ENCODE measurements around the gene GATAD2A. TPM values are rescaled to one million over a fixed set of nuclear protein-coding genes. Genes with fewer than 3 reads are reported as not detected.
A peak's percentile ranks its signal among the peaks of the same experiment; 100 is the strongest.

Gene GATAD2A
- total RNA-seq, 2 experiments from 2014 or later, result 152 to 153 TPM

DNA sequence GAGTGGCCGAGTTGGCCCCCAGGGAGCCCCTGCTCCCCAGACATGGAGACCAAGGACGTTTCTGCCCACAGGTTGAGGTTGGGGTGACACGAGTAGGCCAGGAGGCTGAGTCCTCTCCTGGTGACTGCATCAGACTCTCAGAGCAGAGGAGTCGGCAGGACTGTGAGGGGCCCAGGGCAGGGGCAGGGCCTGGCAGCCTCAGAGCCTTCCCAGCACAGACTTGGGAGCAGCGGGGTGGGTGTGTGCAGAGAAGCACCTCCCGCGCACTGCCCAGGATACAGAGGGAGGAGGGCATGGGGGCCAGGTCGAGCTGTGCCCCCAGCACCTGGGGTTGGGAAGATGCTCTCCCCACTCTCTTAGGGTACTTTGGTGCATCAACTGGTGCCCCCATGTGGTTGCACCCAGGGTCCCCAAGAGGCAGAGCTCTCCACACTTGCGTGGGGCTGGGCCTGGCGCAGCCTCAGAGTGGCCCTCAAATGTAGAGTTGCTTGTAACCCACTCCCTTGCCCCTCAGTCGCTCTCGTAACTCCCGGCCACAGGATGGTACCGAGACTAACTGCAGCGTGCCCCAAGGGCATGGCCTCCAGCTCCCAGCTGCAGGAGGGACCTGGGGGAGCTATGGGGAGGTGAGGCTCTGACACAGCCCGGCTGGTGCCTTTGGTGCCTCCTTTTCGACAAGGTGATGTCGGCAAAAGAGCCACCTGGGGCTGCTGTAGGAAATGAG, 94.0 kb downstream of the GATAD2A start:
- H3K4me1 Mint-ChIP-seq, result peaks cover 2% of the 10 kb centered on the region
- no peaks in the 10 kb centered on the region for H3K9me3 Mint-ChIP-seq
- no peak overlapping the region for H3K4me3 Mint-ChIP-seq
- H3K27ac Mint-ChIP-seq, result no peak overlapping the region
- POLR2A ChIA-PET, result no interaction called here
- no peaks in the 10 kb centered on the region for H3K27me3 Mint-ChIP-seq
- DNase-seq, result no peak
- ATAC-seq (ENCODE audit: low read depth), result no peak
- peaks cover 28% of the 10 kb centered on the region for H3K36me3 Mint-ChIP-seq

GRCh38 chr19:19500975-19501644, 95.6 kb downstream of the GATAD2A start:
- no peaks in the 10 kb centered on the region for H3K27me3 Mint-ChIP-seq
- ATAC-seq (ENCODE audit: low read depth) (no peak), DNase-seq (no peak)
- POLR2A ChIA-PET, result no interaction called here
- no peaks in the 10 kb centered on the region for H3K9me3 Mint-ChIP-seq
- no peak overlapping the region for H3K4me3 Mint-ChIP-seq
- peaks cover 19% of the 10 kb centered on the region for H3K36me3 Mint-ChIP-seq
- no peak overlapping the region for H3K27ac Mint-ChIP-seq
- no peaks in the 10 kb centered on the region for H3K4me1 Mint-ChIP-seq

DNA sequence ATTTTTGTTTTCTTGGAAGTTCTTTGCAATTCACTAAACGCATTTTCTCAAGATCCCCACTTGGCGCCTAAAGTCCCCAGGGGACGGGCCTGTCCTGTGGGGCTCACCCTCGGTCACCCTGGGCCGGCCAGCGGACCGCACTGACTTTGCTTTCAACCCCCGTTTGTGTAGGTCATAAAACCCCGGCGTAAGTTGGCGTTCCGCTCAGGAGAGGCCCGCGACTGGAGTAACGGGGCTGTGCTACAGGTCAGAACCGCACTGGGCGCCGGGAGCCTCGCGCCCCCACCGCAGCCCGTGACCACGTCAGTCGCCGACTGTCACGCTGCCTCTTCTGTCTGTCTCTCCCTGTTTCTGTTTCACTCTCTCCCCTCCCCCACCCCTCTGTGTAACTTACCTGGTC, 96.3 kb downstream of the GATAD2A start:
- no peak overlapping the region for H3K27ac Mint-ChIP-seq

DNA sequence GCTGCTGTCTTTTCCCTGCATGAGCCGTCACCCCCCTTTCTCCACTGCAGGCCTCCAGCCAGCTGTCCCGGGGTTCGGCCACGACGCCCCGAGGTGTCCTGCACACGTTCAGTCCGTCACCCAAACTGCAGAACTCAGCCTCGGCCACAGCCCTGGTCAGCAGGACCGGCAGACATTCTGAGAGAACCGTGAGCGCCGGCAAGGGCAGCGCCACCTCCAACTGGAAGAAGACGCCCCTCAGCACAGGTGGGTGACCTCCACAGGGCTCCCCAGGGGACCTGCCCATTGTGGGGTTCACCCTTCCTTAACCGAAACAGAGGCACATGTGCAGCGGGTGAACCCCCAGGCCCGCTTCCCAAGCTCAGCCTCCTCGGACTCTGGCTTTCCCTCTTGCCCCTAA, 96.8 kb downstream of the GATAD2A start:
- Mint-ChIP-seq H3K4me3 (no peak overlapping the region), H3K36me3 (peaks cover 24% of the 10 kb centered on the region), H3K27me3 (no peaks in the 10 kb centered on the region), H3K27ac (no peak overlapping the region), H3K4me1 (no peaks in the 10 kb centered on the region), H3K9me3 (no peaks in the 10 kb centered on the region)
- ATAC-seq (ENCODE audit: low read depth), result no peak
- POLR2A ChIA-PET, result no interaction called here
- DNase-seq, result no peak

More for the DNA sequence above, 96.3 kb downstream of the GATAD2A start:
- Mint-ChIP-seq H3K27me3 (no peaks in the 10 kb centered on the region), H3K4me1 (no peaks in the 10 kb centered on the region), H3K4me3 (no peak overlapping the region), H3K36me3 (peaks cover 22% of the 10 kb centered on the region), H3K9me3 (no peaks in the 10 kb centered on the region)
- POLR2A ChIA-PET, result no interaction called here
- no peak for DNase-seq
- no peak for ATAC-seq (ENCODE audit: low read depth)

DNA sequence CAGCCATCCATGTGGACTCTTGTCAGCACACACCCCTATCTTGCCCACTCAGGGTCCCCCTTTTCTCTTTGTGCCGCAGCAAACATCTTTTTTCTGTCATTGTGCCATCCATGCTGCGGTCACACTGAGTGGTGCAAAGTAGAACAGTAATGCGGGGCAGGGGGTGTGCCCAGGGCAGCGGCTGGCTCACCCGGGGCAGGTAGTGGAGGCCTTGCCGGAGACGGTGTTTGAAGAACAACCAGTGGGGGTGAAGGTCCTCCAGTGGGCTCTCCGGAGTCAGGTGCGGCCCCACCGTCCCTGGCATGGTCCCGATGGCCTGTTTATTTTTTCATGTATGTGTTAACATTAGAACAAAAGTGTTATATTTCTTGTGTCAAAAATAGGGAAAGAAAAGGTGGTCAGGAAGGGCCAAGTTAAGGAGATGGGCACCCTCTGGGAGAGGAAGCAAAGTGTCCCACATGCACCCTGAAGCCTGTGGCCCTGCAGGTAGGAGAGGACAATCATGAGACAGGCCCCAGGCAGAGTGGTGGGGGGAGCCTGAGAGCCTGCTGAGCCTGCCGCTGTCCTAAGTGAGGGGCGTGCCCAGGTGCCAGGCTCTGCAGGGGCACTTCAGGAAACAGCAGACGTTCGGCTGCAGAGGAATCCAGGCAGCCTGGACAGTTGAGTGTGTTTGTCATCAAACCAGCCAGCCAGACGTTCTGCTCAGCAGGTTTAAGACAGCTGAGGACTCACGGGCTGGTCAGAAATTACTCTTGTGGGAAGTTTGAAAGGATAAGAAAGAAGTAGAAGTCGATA, 97.5 kb downstream of the GATAD2A start:
- H3K27me3 Mint-ChIP-seq, result no peaks in the 10 kb centered on the region
- POLR2A ChIA-PET, result no interaction called here
- H3K4me3 Mint-ChIP-seq, result no peak overlapping the region
- no peaks in the 10 kb centered on the region for H3K4me1 Mint-ChIP-seq
- ATAC-seq (ENCODE audit: low read depth) (no peak), DNase-seq (no peak)
- no peaks in the 10 kb centered on the region for H3K9me3 Mint-ChIP-seq
- H3K36me3 Mint-ChIP-seq, result peaks cover 27% of the 10 kb centered on the region
- H3K27ac Mint-ChIP-seq, result peak overlapping the region; percentile 14

DNA sequence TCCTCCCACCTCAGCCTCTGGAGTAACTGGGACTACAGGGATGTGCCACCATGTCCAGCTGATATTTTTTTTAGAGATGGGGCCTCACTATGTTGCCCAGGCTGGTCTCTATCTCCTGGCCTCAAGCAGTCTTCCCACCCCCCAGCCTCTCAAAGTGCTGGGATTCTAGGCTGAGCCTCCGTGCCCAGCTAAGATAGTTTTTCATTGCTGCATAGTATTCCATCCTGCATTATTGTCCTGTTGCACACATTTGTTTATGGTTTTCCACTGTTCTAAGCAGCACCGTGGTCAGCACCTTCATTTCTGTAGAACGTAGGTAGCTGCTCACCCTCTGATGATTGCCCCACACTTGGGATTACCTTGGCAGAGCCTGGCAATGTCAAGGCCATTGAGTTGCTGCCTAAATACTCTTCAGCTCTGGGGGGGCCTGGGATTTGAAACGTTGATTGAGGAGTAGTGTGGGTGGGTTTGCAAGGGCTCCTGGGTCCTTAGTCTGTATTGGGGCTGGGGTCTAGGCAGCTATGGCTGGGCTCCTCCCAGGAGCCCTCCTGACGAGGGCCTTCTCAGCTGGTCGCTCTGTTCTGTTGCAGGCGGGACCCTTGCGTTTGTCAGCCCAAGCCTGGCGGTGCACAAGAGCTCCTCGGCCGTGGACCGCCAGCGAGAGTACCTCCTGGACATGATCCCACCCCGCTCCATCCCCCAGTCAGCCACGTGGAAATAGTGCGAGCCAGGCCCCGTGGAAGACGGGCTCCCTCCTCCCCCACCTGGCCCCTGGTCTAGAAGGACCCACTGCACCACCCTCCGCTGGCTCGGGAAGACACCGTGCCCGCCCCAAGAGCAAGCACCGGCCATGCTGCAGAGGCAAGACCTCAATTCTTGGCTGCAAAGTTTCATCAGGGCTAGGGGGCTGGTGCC, 99.5 kb downstream of the GATAD2A start:
- Mint-ChIP-seq H3K9me3 (no peaks in the 10 kb centered on the region), H3K27me3 (no peaks in the 10 kb centered on the region), H3K27ac (no peak overlapping the region), H3K4me1 (no peaks in the 10 kb centered on the region), H3K4me3 (no peak overlapping the region), H3K36me3 (peaks cover 27% of the 10 kb centered on the region)
- POLR2A ChIA-PET, result interaction anchor here (0.5 to 0.7 kb wide), 3 partner anchors 43 to 314 kb away, joined by 3 to 4 read pairs (median 3); no protein-coding TSS in a partner anchor
- ATAC-seq (ENCODE audit: low read depth) (no peak), DNase-seq (no peak)

- H3K4me1 Mint-ChIP-seq, result no peaks in the 10 kb centered on the region
- DNase-seq, result no peak
- H3K9me3 Mint-ChIP-seq, result no peaks in the 10 kb centered on the region
- POLR2A ChIA-PET, result no interaction called here
- H3K27ac Mint-ChIP-seq, result no peak overlapping the region
- no peaks in the 10 kb centered on the region for H3K27me3 Mint-ChIP-seq
- H3K36me3 Mint-ChIP-seq, result peaks cover 26% of the 10 kb centered on the region
- ATAC-seq (ENCODE audit: low read depth), result no peak
- no peak overlapping the region for H3K4me3 Mint-ChIP-seq
Observed at GRCh38 chr19:19505669-19506326, 100.3 kb downstream of the GATAD2A start.

DNA sequence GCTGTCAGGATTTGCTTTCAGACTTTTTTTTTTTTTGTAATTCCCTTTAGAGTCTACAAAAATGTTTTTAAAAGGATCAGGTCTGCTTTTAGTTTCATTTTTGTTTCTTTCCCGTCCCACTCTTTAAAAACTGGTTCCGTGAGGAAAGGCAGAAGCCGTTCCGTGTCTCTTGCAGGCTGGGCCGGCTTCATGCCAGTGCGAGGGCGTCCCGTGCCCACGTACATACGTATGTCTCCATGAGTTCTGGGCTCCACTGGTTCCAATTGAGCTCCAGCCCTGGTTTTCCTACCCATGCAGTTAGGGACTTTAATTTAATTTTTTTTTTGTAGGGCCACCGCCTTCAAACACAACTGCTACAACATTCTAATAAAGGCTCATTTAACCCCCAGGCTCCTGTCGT, 101.1 kb downstream of the GATAD2A start:
- POLR2A ChIA-PET, result no interaction called here
- no peak overlapping the region for H3K27ac Mint-ChIP-seq
- no peak overlapping the region for H3K4me3 Mint-ChIP-seq

GRCh38 chr19:19507354-19507753, 101.9 kb downstream of the GATAD2A start:
- Mint-ChIP-seq H3K27ac (no peak overlapping the region), H3K4me1 (no peaks in the 10 kb centered on the region), H3K36me3 (peaks cover 20% of the 10 kb centered on the region), H3K4me3 (no peak overlapping the region), H3K27me3 (no peaks in the 10 kb centered on the region), H3K9me3 (no peaks in the 10 kb centered on the region)
- ATAC-seq (ENCODE audit: low read depth) (no peak), DNase-seq (no peak)
- POLR2A ChIA-PET, result interaction anchor here (1.0 kb wide), 1 partner anchor 304 kb away, joined by 3 read pairs; the partner anchor contains the start of gene NR2C2AP

More for the DNA sequence above, 101.1 kb downstream of the GATAD2A start:
- Mint-ChIP-seq H3K27me3 (no peaks in the 10 kb centered on the region), H3K36me3 (peaks cover 22% of the 10 kb centered on the region), H3K9me3 (no peaks in the 10 kb centered on the region), H3K4me1 (no peaks in the 10 kb centered on the region)
- ATAC-seq (ENCODE audit: low read depth) (no peak), DNase-seq (no peak)

DNA sequence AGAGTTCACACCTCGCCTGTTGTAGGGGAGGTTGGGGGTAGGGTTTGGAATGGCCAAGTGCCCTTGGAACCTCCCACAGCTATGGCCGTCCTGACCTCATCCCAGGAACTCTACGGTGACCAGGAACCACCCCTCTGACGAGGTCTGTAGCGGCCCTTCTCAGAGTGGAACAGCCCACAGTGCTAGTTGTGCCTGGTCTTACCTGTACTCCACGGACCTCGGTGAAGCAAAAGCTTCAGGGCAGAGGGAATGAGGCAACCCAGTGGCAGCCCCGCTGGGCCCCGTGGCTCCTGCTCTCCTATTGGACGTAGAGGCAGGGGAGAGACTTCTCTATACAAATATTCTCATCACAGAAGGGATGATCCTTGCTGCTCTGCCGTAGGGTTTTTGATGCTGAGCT, 102.7 kb downstream of the GATAD2A start:
- DNase-seq (no peak), ATAC-seq (ENCODE audit: low read depth) (no peak)
- Mint-ChIP-seq H3K4me3 (no peak overlapping the region), H3K9me3 (no peaks in the 10 kb centered on the region), H3K27ac (no peak overlapping the region), H3K4me1 (no peaks in the 10 kb centered on the region), H3K36me3 (peaks cover 16% of the 10 kb centered on the region), H3K27me3 (no peaks in the 10 kb centered on the region)
- POLR2A ChIA-PET, result interaction anchor here (1.0 to 1.2 kb wide), 2 partner anchors 8 to 12 kb away, joined by 3 read pairs; partner anchors contain the start of gene NDUFA13

GRCh38 chr19:19510432-19510831, 105.0 kb downstream of the GATAD2A start:
- no peaks in the 10 kb centered on the region for H3K9me3 Mint-ChIP-seq
- POLR2A ChIA-PET, result interaction anchor here (1.5 kb wide), 1 partner anchor 125 kb away, joined by 3 read pairs; no protein-coding TSS in a partner anchor
- DNase-seq (no peak), ATAC-seq (ENCODE audit: low read depth) (no peak)
- no peak overlapping the region for H3K4me3 Mint-ChIP-seq
- H3K27ac Mint-ChIP-seq, result peak overlapping the region; percentile 11
- no peaks in the 10 kb centered on the region for H3K27me3 Mint-ChIP-seq
- no peaks in the 10 kb centered on the region for H3K4me1 Mint-ChIP-seq
- H3K36me3 Mint-ChIP-seq, result peaks cover 15% of the 10 kb centered on the region

DNA sequence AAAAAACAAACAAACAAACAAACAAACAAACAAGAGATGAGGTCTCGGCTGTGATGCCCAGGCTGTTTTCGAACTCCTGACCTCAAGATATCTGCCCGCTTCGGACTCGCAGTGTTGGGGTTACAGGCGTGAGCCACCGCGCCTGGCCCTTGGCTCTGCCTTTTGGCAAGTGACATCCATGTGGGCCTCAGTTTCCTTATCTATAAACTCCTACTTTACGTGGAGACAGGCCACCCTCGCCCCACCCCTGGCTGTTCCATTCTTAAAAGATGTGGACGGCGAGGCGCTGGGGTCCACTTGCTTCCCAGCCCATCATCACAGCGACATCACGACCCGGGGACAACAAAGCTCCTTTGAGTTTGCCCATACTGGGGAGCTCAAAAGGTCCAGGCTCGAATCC, 108.2 kb downstream of the GATAD2A start:
- H3K4me3 Mint-ChIP-seq, result peak overlapping the region; percentile 22
- no peak overlapping the region for H3K27ac Mint-ChIP-seq
- H3K27me3 Mint-ChIP-seq, result no peaks in the 10 kb centered on the region
- POLR2A ChIA-PET, result interaction anchor here (1.1 kb wide), 1 partner anchor 138 kb away, joined by 3 read pairs; no protein-coding TSS in a partner anchor
- DNase-seq (no peak), ATAC-seq (ENCODE audit: low read depth) (no peak)
- H3K9me3 Mint-ChIP-seq, result no peaks in the 10 kb centered on the region
- peaks cover 7% of the 10 kb centered on the region for H3K4me1 Mint-ChIP-seq
- H3K36me3 Mint-ChIP-seq, result peaks cover 7% of the 10 kb centered on the region

Data from activated naive CD8-positive, alpha-beta T cell treated with anti-CD3 and anti-CD28 coated beads, Interleukin-2, amount 10 ng/mL, durations not matched to agents 7 days and 5 days (primary cell).